ENCODE results near the gene SLC33A1.

Gene SLC33A1

GRCh38 chr3:155790272-155790925 is 63.8 kb downstream of the SLC33A1 start:
- no peak overlapping the region for H3K4me3 ChIP-seq (ENCODE audit: low read length)
- TF ChIP-seq ZNF274 (IDR thresholded peaks at IDR 0.05; ENCODE audit: low read depth, low read length) = no peak

- no peak overlapping the region for H3K4me3 ChIP-seq (ENCODE audit: low read length)
- TF ChIP-seq ZNF274 (IDR thresholded peaks at IDR 0.05; ENCODE audit: low read depth, low read length) = no peak
Observed at GRCh38 chr3:155785662-155786295, 68.4 kb downstream of the SLC33A1 start.

GRCh38 chr3:155782390-155782953 is 71.8 kb downstream of the SLC33A1 start:
- H3K4me3 ChIP-seq (ENCODE audit: low read length) = no peak overlapping the region
- no peak for TF ChIP-seq ZNF274 (IDR thresholded peaks at IDR 0.05; ENCODE audit: low read depth, low read length)

GRCh38 chr3:155780291-155780690 is 73.9 kb downstream of the SLC33A1 start:
- TF ChIP-seq ZNF274 (IDR thresholded peaks at IDR 0.05; ENCODE audit: low read depth, low read length) = no peak
- H3K4me3 ChIP-seq (ENCODE audit: low read length) = no peak overlapping the region

GRCh38 chr3:155778462-155778861 is 75.8 kb downstream of the SLC33A1 start:
- H3K4me3 ChIP-seq (ENCODE audit: low read length) = no peak overlapping the region
- no peak for TF ChIP-seq ZNF274 (IDR thresholded peaks at IDR 0.05; ENCODE audit: low read depth, low read length)

- no peak for TF ChIP-seq ZNF274 (IDR thresholded peaks at IDR 0.05; ENCODE audit: low read depth, low read length)
- no peak overlapping the region for H3K4me3 ChIP-seq (ENCODE audit: low read length)
Observed at GRCh38 chr3:155772801-155773200, 81.4 kb downstream of the SLC33A1 start.

GRCh38 chr3:155771126-155771525 is 83.1 kb downstream of the SLC33A1 start:
- no peak for TF ChIP-seq ZNF274 (IDR thresholded peaks at IDR 0.05; ENCODE audit: low read depth, low read length)
- H3K4me3 ChIP-seq (ENCODE audit: low read length) = no peak overlapping the region

Measured in GM08714 (cell line).